HCT116 (cell line): ENCODE measurements around the gene CTBP2. TPM values are rescaled to one million over a fixed set of nuclear protein-coding genes. Genes with fewer than 3 reads are reported as not detected.
A peak's percentile ranks its signal among the peaks of the same experiment; 100 is the strongest.

Experiments used
- ATAC-seq: fragments of 200-7000 bp; cut with Tn5 transposase; 2 replicates; pipeline ENCODE4 v1.9.1; 2020; ENCODE audit warnings: mild to moderate bottlenecking, moderate library complexity
- BruUV-seq: library from RNA; stranded (reverse); fragments of 400-500 nt; replicated peaks from 2 replicates; lab custom pipeline; 2021; lab: Mats Ljungman, UMichigan
- CTCF ChIA-PET: fragments of 300-600 bp; sonication (Branson Sonifier 250); formaldehyde crosslinking; loops from one replicate; lab custom pipeline; 2021; ENCODE audit warnings: antibody characterized with exemption; lab: Charles Lee
- POLR2A ChIA-PET: fragments of 300-600, 350-600 bp; sonication (Branson Sonifier 250); formaldehyde crosslinking; loops from one replicate; lab custom pipeline; 2021; ENCODE audit warnings: antibody characterized with exemption; lab: Charles Lee
- RAD21 ChIA-PET, 2 experiments: fragments of 300-600 bp; sonication (Branson Sonifier 250); formaldehyde crosslinking; loops; one replicate each; lab custom pipeline; 2023; ENCODE audit warnings: low total read pairs in 2 of 2; ENCODE audit not compliant: uncharacterized antibody in 2 of 2, unreplicated experiment in 2 of 2, low non-redundant PET in 1 of 2; lab: Charles Lee
- DNase-seq: peaks from one replicate; pipeline ENCODE4 v3.0.0-alpha.2; 2010; ENCODE audit warnings: low read depth, low spot score
- H2AFZ ChIP-seq: fragments of 200-600 bp; shearing (Covaris generic), sonication (generic); 2 replicates; pipeline ENCODE4 v1.6.1; 2017; ENCODE audit warnings: low read depth, mixed run types, mixed read lengths, antibody characterized with exemption, low read length; ENCODE audit not compliant: poor library complexity, severe bottlenecking
- H3K27ac ChIP-seq: 2 replicates; pipeline ENCODE4 v1.5.1; 2012; ENCODE audit warnings: low read depth, low read length
- H3K27me3 ChIP-seq: fragments of 200-600 bp; sonication (generic); 2 replicates; pipeline ENCODE4 v1.6.1; 2016; ENCODE audit warnings: mixed run types, low read length, mixed read lengths; ENCODE audit not compliant: insufficient read depth
- H3K36me3 ChIP-seq, 2 experiments: fragments of 200-500 bp in 1 of 2; fragments of 200-600 bp in 1 of 2; sonication (Bioruptor generic) in 1 of 2; sonication (generic) in 1 of 2; 2 replicates each; pipeline versions ENCODE4 v1.5.1 to v1.6.1; 2014 to 2016; ENCODE audit warnings: low read length in 2 of 2, inconsistent platforms in 1 of 2, mixed read lengths in 1 of 2, mixed run types in 1 of 2; ENCODE audit not compliant: insufficient read depth in 2 of 2, control insufficient read depth in 1 of 2
- H3K4me1 ChIP-seq, 2 experiments: fragments of 200-600 bp in 1 of 2; sonication (generic) in 1 of 2; 2 replicates each; pipeline versions ENCODE4 v1.5.1 to v1.6.1; 2012 to 2017; ENCODE audit warnings: low read length in 2 of 2, inconsistent platforms in 1 of 2, mild to moderate bottlenecking in 1 of 2, mixed read lengths in 1 of 2, mixed run types in 1 of 2, moderate library complexity in 1 of 2; ENCODE audit not compliant: insufficient read depth in 2 of 2, control insufficient read depth in 1 of 2
- H3K4me2 ChIP-seq: fragments of 200-600 bp; sonication (generic); 2 replicates; pipeline ENCODE4 v1.6.1; 2017; ENCODE audit warnings: mixed run types, low read length, mixed read lengths
- H3K4me3 ChIP-seq, 2 experiments: fragments of 200-600 bp in 1 of 2; sonication (generic) in 1 of 2; replicated peaks in 1 of 2; 2 replicates each; pipeline ENCODE4 v1.5.1; 2011 to 2016; ENCODE audit warnings: low read length in 2 of 2, control low read depth in 1 of 2, low read depth in 1 of 2, mild to moderate bottlenecking in 1 of 2, mixed read lengths in 1 of 2, mixed run types in 1 of 2
- H3K79me2 ChIP-seq: fragments of 200-600 bp; sonication (generic); 2 replicates; pipeline ENCODE4 v1.6.1; 2017; ENCODE audit warnings: mild to moderate bottlenecking, mixed run types, low read length, moderate library complexity, mixed read lengths; ENCODE audit not compliant: insufficient read depth
- H3K9ac ChIP-seq: fragments of 200-600 bp; sonication (generic); 2 replicates; pipeline ENCODE4 v1.6.1; 2016; ENCODE audit warnings: low read length, mixed read lengths
- H3K9me2 ChIP-seq: fragments of 200-600 bp; sonication (generic), shearing (Covaris generic); 2 replicates; pipeline ENCODE4 v1.6.1; 2017; ENCODE audit warnings: mixed run types, mild to moderate bottlenecking, moderate library complexity; ENCODE audit not compliant: insufficient read depth
- H3K9me3 ChIP-seq, 2 experiments: fragments of 200-500 bp in 1 of 2; fragments of 200-600 bp in 1 of 2; sonication (Bioruptor generic) in 1 of 2; sonication (generic) in 1 of 2; 2 replicates each; pipeline ENCODE4 v1.6.1; 2014 to 2017; ENCODE audit warnings: low read length in 2 of 2, mixed read lengths in 2 of 2, inconsistent platforms in 1 of 2, low read depth in 1 of 2, mild to moderate bottlenecking in 1 of 2, mixed run types in 1 of 2, moderate library complexity in 1 of 2; ENCODE audit not compliant: control insufficient read depth in 1 of 2, insufficient read depth in 1 of 2
- H4K20me1 ChIP-seq: fragments of 200-600 bp; sonication (generic), shearing (Covaris generic); 2 replicates; pipeline ENCODE4 v1.6.1; 2017; ENCODE audit warnings: mixed run types, mild to moderate bottlenecking, moderate library complexity; ENCODE audit not compliant: insufficient read depth
- CBX3 ChIP-seq: IDR thresholded peaks from 2 replicates; pipeline ENCODE4 v1.6.1; 2012; ENCODE audit warnings: low read depth
- EZH2 ChIP-seq: fragments of 200-600 bp; sonication (generic); IDR thresholded peaks from 2 replicates; pipeline ENCODE4 v1.6.1; 2017; ENCODE audit warnings: antibody characterized with exemption, mixed run types
- POLR2A ChIP-seq: IDR thresholded peaks from 2 replicates; pipeline ENCODE4 v1.7.0; 2011; ENCODE audit warnings: borderline replicate concordance; ENCODE audit not compliant: insufficient read depth, insufficient read length; ENCODE audit errors: extremely low read depth
- POLR2AphosphoS5 ChIP-seq: IDR thresholded peaks from 2 replicates; pipeline ENCODE4 v1.6.1; 2011; ENCODE audit warnings: mild to moderate bottlenecking, low read depth, low read length, moderate library complexity
- TCF7L2 ChIP-seq: IDR thresholded peaks from 2 replicates; pipeline ENCODE4 v1.7.0; 2011; ENCODE audit warnings: borderline replicate concordance, inconsistent platforms; ENCODE audit not compliant: insufficient read depth, insufficient read length; ENCODE audit errors: extremely low read depth
- ZFX ChIP-seq: fragments of 450-650 bp; IDR thresholded peaks from 2 replicates; pipeline ENCODE4 v1.6.1; 2017
- intact Hi-C: fragments of 100-400 bp; cut with micrococcal nuclease; formaldehyde crosslinking; loops from 2 replicates; pipeline ENCODE4 v1.10.0; 2022
- total RNA-seq: library from RNA; stranded (reverse); gene quantifications from one replicate; pipeline ENCODE4 v1.2.1, GENCODE V29; 2021; ENCODE audit not compliant: unreplicated experiment
- TF ChIP-seq, protein P1 (sequence below), 3 experiments: fragments of 200-600 bp in 1 of 3; sonication (generic) in 1 of 3; IDR thresholded peaks in 2 of 3; conservative IDR thresholded peaks in 1 of 3; 2 replicates each; pipeline ENCODE4 v1.5.1; 2012 to 2017; ENCODE audit warnings: low read depth in 2 of 3, low read length in 2 of 3, antibody characterized with exemption in 1 of 3, borderline replicate concordance in 1 of 3, control low read depth in 1 of 3, mild to moderate bottlenecking in 1 of 3, mixed read lengths in 1 of 3, mixed run types in 1 of 3, moderate library complexity in 1 of 3; ENCODE audit not compliant: insufficient read depth in 1 of 3

The CTBP2 gene
- total RNA-seq, 1 experiment from 2014 or later: 144 TPM

DNA sequence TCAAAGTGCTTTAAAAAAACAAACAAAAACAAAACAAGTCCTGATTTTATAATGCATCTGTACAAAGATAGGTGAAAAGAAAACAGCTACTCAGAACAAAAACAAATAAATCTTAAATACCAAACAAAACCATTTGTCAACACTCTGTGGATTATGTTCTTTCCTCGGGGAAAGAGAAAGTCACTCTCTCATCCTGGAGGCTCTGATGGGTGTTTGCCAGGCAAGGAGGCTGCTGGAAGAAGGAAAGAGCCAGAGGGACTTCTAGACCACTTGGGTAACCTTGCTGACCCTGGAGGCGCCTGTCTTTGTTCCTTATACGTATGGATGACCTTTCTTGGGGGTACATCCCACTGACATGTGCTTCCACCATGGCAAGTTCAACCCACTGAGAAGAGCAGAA, 125.7 kb downstream of the CTBP2 start:
- no peaks in the 10 kb centered on the region for H4K20me1 ChIP-seq
- H3K27ac ChIP-seq: peak overlapping the region; percentile 8; the same call in 1 of the 2 replicates
- BruUV-seq: no TSS peak
- H3K79me2 ChIP-seq: peaks cover 95% of the 10 kb centered on the region
- ChIA-PET POLR2A (interaction anchor here (1.2 to 3.7 kb wide), 3 partner anchors 11 to 28 kb away, joined by 3 to 21 read pairs (median 3); no protein-coding TSS in a partner anchor), RAD21 (no interaction called here)
- peaks cover 0 to 4% of the 10 kb centered on the region in 2 experiments; a peak in 1 of 4 replicates for H3K36me3 ChIP-seq
- H3K9me3 ChIP-seq: no peaks in the 10 kb centered on the region
- intact Hi-C loops: no loop called here
- H2AFZ ChIP-seq: no peak overlapping the region
- peak overlapping the region; percentile 60 for H3K4me2 ChIP-seq
- DNase-seq (no peak), ATAC-seq (no peak)
- no peak for TF ChIP-seq ZFX
- TF ChIP-seq POLR2AphosphoS5: peak; percentile 33
- TF ChIP-seq, all 23 proteins: peak for 1
- H3K4me1 ChIP-seq: peaks cover 53 to 62% of the 10 kb centered on the region in 2 experiments
- H3K9ac ChIP-seq: peak overlapping the region; percentile 15; the same call in 1 of the 2 replicates
- CTCF ChIA-PET: interaction anchor here (1.6 to 4.1 kb wide), 2 partner anchors 12 to 42 kb away, joined by 5 to 47 read pairs; no protein-coding TSS in a partner anchor
- H3K4me3 ChIP-seq: 0 out of 4 replicates have a peak overlapping the region, but pooled peaks of 1 of the 2 experiments have one; percentile 8
- no peaks in the 10 kb centered on the region for H3K27me3 ChIP-seq
- no peaks in the 10 kb centered on the region for H3K9me2 ChIP-seq

DNA sequence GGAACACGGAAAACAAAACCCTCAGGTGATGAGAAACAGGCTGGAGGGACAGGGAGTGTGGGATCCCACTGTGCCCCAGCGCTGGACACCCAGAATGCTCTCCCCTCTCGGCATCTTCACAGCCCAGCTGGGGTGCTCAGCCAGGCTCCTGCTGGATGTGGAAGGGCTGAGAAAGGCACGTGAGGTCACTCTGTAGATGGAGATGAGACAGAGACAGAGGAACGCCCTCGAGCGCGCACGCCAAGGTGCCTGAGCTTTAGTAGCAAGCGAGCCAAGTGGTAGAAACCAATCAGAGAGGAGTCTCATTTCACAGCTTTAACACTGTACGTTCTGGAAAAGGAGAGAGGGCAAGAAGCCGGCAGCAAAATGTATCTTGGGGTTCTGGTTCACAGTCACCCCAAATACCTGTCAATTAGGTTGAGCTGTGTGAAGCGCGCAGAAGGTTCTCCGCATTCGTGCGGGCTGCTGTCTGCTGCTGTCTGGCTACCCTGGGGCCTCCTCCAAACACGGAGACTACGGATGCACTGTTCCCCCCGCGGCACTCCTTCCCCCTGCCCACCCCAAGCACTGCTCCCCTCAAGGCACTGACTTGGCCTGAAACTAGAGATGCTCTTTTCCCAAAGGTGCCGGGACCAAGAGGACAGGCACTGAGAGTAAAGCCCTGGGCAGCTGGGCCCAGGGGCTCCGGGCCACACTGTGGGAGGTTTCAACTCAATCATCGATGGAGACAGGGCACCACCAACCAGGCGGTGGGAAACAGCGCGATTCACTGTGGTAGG, 127.0 kb downstream of the CTBP2 start:
- H3K9me2 ChIP-seq: no peaks in the 10 kb centered on the region
- DNase-seq (no peak), ATAC-seq (no peak)
- H3K9me3 ChIP-seq: no peaks in the 10 kb centered on the region
- POLR2A ChIA-PET: no interaction called here
- H3K36me3 ChIP-seq: peaks cover 0 to 4% of the 10 kb centered on the region in 2 experiments; a peak in 1 of 4 replicates
- H3K4me3 ChIP-seq: no peak overlapping the region
- TF ChIP-seq, protein P1, sequence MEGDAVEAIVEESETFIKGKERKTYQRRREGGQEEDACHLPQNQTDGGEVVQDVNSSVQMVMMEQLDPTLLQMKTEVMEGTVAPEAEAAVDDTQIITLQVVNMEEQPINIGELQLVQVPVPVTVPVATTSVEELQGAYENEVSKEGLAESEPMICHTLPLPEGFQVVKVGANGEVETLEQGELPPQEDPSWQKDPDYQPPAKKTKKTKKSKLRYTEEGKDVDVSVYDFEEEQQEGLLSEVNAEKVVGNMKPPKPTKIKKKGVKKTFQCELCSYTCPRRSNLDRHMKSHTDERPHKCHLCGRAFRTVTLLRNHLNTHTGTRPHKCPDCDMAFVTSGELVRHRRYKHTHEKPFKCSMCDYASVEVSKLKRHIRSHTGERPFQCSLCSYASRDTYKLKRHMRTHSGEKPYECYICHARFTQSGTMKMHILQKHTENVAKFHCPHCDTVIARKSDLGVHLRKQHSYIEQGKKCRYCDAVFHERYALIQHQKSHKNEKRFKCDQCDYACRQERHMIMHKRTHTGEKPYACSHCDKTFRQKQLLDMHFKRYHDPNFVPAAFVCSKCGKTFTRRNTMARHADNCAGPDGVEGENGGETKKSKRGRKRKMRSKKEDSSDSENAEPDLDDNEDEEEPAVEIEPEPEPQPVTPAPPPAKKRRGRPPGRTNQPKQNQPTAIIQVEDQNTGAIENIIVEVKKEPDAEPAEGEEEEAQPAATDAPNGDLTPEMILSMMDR (IDR thresholded peaks at IDR 0.05 in 2 of 3, conservative IDR thresholded peaks at IDR 0.05 in 1 of 3; ENCODE audit: borderline replicate concordance in 1 of 3, insufficient read depth in 1 of 3, low read depth in 2 of 3, low read length in 2 of 3): no peak
- TF ChIP-seq EZH2 (no peak), POLR2A (no peak), TCF7L2 (no peak), CBX3 (no peak)
- intact Hi-C loops: no loop called here
- BruUV-seq: no TSS peak
- H3K4me2 ChIP-seq: no peak overlapping the region
- no peak overlapping the region for H3K27ac ChIP-seq
- no peak overlapping the region for H3K9ac ChIP-seq
- H4K20me1 ChIP-seq: no peaks in the 10 kb centered on the region
- H2AFZ ChIP-seq: no peak overlapping the region
- peaks cover 41 to 49% of the 10 kb centered on the region in 2 experiments for H3K4me1 ChIP-seq
- H3K27me3 ChIP-seq: no peaks in the 10 kb centered on the region
- CTCF ChIA-PET: interaction anchor here (4.1 kb wide), 1 partner anchor 13 kb away, joined by 47 read pairs; no protein-coding TSS in a partner anchor
- peaks cover 96% of the 10 kb centered on the region for H3K79me2 ChIP-seq
- RAD21 ChIA-PET: no interaction called here
